Mucosa of descending colon (tissue), 3 donors: ENCODE data around the gene CAMSAP1. TPM values are rescaled to one million over a fixed set of nuclear protein-coding genes. Genes with fewer than 3 reads are reported as not detected.

Experiments used
- ATAC-seq: fragments of 200-7000 bp; cut with Tn5 transposase; one replicate; pipeline ENCODE4 v1.9.1; 2020; ENCODE audit warnings: mild to moderate bottlenecking, moderate library complexity
- DNase-seq, 3 donors: peaks; one replicate each; pipeline ENCODE4 v3.0.0-alpha.2; 2020
- H3K36me3 ChIP-seq: fragments of 200-600 bp; one replicate; pipeline ENCODE4 v1.8.0; 2021; ENCODE audit warnings: low read depth, mild to moderate bottlenecking
- H3K4me1 ChIP-seq: fragments of 200-600 bp; one replicate; pipeline ENCODE4 v1.8.0; 2021; ENCODE audit warnings: low read depth, mild to moderate bottlenecking
- H3K4me3 ChIP-seq: fragments of 200-600 bp; one replicate; pipeline ENCODE4 v1.8.0; 2021; ENCODE audit warnings: mild to moderate bottlenecking
- H3K9me3 ChIP-seq: fragments of 200-600 bp; one replicate; pipeline ENCODE4 v1.8.0; 2021; ENCODE audit warnings: mild to moderate bottlenecking
- intact Hi-C, 2 donors: fragments of 100-400 bp; cut with DNase I in 1 of 2; cut with micrococcal nuclease in 1 of 2; formaldehyde crosslinking; loops; one replicate each; pipeline versions ENCODE4 v1.11.0 to v1.11.1; 2022; cut with DNase I, micrococcal nuclease
- total RNA-seq, 3 donors: library from RNA; stranded (reverse); fragmentation: NEBNext Ultra II Directional in 2 of 3; extraction: Animal tissue kit (Norgen Biotek cat#: 25700) in 2 of 3; gene quantifications; one replicate each; pipeline versions ENCODE4 v1.2.1 to v1.2.4, GENCODE V29; 2021 to 2023
- TF ChIP-seq, protein P1 (sequence below): fragments of 200-600 bp; IDR thresholded peaks from one replicate; pipeline ENCODE4 v1.8.0; 2022; ENCODE audit warnings: antibody characterized with exemption, mild to moderate bottlenecking
- donor health status: DM: no; HTN: no; CAD: no; lungs with moderate emphysema.
- donor health status: DM: no; HTN: no; CAD: no.
- donor health status: DM: no; HTN: yes; CAD: no.

The CAMSAP1 gene
- total RNA-seq, 3 donors from 2014 or later = 11.5 to 37.8 (median 14.3) TPM

GRCh38 chr9:135931349-135931820 is 24.0 kb upstream of the CAMSAP1 start:
- DNase-seq (peak in 1 of 3 donors; percentile 46), ATAC-seq (no peak)
- peaks cover 5% of the 10 kb centered on the region for H3K36me3 ChIP-seq
- TF ChIP-seq, protein P1, sequence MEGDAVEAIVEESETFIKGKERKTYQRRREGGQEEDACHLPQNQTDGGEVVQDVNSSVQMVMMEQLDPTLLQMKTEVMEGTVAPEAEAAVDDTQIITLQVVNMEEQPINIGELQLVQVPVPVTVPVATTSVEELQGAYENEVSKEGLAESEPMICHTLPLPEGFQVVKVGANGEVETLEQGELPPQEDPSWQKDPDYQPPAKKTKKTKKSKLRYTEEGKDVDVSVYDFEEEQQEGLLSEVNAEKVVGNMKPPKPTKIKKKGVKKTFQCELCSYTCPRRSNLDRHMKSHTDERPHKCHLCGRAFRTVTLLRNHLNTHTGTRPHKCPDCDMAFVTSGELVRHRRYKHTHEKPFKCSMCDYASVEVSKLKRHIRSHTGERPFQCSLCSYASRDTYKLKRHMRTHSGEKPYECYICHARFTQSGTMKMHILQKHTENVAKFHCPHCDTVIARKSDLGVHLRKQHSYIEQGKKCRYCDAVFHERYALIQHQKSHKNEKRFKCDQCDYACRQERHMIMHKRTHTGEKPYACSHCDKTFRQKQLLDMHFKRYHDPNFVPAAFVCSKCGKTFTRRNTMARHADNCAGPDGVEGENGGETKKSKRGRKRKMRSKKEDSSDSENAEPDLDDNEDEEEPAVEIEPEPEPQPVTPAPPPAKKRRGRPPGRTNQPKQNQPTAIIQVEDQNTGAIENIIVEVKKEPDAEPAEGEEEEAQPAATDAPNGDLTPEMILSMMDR = no peak
- no peaks in the 10 kb centered on the region for H3K4me1 ChIP-seq
- H3K9me3 ChIP-seq = no peaks in the 10 kb centered on the region
- intact Hi-C loops = no loop called here
- H3K4me3 ChIP-seq = no peak overlapping the region

DNA sequence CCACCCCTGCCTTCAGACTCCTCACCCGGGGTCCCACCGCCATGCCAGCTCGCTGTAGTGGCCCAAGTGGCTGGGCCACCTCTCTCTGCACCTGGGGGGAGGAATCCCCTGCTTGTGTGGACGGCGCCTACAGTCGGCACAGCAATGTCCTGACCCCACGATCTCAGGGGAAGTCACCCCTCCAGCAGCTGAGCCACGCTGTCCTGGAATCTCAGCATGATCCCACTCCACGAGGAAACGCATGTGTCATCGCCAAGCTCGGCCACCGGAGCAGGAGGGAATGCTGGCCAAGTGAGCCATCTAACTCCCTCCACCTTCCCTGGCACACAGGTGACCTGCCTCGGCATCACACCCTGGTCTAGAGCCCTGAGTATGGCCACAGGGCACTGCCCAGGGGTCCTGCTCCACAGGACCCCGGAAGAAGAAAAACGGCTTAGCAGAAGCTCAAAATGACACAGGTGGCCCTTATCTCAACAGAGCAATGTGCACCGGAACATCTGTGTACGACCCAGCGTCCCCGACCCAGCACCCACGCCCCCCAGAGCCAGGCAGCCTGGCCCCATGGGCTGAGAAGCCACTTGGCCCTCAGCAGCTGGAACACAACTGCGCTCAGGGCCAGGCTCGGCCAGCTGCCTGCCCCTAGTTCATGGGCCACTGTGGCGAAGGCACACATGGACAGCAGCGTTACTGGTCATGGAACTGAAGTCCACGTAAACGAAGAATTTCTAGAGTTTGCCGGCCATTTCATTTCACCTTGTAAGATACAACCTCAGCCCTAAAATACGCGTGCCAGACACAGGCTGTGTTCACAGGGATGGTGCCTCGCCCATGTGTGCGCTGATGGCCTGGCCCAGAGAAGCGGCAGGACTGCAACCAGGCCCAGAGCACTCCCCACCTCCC is 23.4 kb upstream of the CAMSAP1 start:
- peak in 1 of 3 donors; percentile 43 for DNase-seq
- TF ChIP-seq, protein P1 = no peak
- Histone ChIP-seq H3K36me3 (peaks cover 5% of the 10 kb centered on the region), H3K4me3 (no peak overlapping the region), H3K4me1 (no peaks in the 10 kb centered on the region), H3K9me3 (no peaks in the 10 kb centered on the region)
- no peak for ATAC-seq
- intact Hi-C loops = no loop called here

DNA sequence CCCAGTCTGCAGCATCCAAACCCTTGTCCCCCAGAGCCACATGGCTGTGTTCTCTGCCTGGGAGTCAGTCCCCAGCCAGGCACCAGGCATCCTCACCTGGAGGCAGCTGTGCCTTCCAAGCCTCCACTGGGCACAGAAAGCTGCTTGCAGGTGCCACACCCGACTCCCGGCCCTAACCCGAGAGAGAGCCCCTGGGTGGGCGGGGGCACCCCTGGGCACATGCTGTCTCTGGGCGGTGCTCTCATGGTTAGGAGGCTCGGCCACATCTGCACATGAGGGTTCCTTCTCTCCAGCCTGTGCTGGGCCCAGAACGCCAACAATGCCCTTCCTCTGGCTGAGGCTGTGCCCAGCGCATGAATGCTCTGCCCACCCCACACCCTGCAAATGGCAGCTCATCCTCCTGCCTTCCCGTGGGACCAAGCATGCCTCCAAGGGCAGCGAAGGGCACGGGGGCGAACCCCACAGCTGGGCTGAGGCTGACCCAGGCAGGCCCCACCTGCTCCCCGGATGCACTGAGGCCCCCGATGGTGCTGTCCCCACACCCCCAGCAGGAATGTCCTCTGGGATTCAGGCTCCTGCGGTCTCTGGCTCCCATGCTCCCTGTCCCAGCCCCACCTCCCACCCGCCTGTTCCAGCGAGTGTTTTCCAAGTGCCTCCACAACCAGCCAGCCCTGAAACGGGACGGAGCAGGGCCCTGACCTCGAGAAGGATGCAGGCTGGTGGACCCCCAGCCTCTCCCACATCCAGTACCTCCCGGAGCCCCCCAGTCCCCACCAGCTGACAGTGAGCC is 22.5 kb upstream of the CAMSAP1 start:
- Histone ChIP-seq H3K36me3 (peaks cover 5% of the 10 kb centered on the region), H3K4me1 (no peaks in the 10 kb centered on the region), H3K9me3 (no peaks in the 10 kb centered on the region), H3K4me3 (no peak overlapping the region)
- intact Hi-C loops = no loop called here
- TF ChIP-seq, protein P1 = no peak
- ATAC-seq = no peak
- peak in 1 of 3 donors; percentile 36 for DNase-seq

DNA sequence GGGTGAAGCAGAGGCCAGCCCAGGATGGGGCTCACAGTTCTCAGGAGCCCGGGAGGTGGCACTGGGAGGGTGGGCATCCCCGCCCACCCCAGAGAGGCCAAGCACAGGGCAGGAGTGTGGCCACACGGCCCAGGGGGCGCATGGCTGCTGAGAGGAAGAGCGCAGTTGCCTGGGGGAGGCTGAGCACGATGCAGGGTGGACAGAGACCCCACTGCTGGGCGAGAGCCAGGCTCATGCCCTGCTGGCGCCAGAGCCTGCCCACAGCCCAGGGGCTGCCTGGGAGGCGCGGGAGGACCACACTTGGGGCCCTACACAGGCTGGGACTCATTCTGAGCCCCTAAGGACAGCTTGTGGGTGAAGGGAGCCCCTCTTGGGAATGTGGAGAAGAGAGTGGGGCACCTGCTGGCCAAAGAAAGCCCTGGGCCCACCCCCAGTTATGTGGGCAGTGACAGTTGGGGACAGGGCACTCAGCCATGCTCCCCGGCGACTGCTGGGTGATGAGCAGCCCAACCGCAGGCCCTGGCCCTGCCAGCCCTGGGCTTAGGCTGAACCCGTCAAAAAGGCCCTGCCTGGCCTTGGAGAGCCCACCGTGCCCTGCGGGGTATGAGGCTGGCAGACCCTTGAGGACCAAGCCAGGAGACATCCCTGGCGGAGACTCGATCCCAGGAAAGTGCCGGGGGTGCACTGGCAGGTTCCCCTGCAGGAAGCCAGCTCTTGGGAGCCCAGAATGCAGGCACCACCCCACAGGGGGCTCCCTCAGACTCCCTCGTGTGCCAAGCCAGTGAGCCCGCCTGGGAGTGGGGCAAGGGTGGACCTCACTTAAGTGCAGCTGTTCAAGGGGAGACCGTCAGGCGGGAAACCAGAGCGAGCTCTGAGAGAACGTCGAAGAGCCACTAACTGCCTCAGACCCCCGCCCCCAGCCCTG is 21.6 kb upstream of the CAMSAP1 start:
- ATAC-seq (no peak), DNase-seq (peak in 1 of 3 donors; percentile 34)
- Histone ChIP-seq H3K4me3 (no peak overlapping the region), H3K36me3 (peaks cover 5% of the 10 kb centered on the region), H3K4me1 (no peaks in the 10 kb centered on the region), H3K9me3 (no peaks in the 10 kb centered on the region)
- TF ChIP-seq, protein P1 = no peak
- intact Hi-C loops = no loop called here
